T47D (cell line): Measurements from ENCODE around the gene SOS1.
"Not testable (repeated sequence)": the region's sequence is repeated elsewhere in the genome, so short reads cannot be mapped to it uniquely, and the experiment has no call there.

Source experiments
- DNase-seq, 2 experiments: peaks; one replicate each; pipeline versions ENCODE4 v3.0.0 to v3.0.0-alpha.2; 2011 to 2012; ENCODE audit warnings: low read depth in 1 of 2, low spot score in 1 of 2
- JUND ChIP-seq: IDR thresholded peaks from 2 replicates; pipeline ENCODE4 v1.6.1; 2012; ENCODE audit warnings: low read depth
- in situ Hi-C: cut with HindIII; loops from 2 replicates; pipeline ENCODE4 v1.10.0; 2016; ENCODE audit warnings: low sequenced_read_pairs, low pct_unique_long_range_greater_than_20kb

The SOS1 gene

DNA sequence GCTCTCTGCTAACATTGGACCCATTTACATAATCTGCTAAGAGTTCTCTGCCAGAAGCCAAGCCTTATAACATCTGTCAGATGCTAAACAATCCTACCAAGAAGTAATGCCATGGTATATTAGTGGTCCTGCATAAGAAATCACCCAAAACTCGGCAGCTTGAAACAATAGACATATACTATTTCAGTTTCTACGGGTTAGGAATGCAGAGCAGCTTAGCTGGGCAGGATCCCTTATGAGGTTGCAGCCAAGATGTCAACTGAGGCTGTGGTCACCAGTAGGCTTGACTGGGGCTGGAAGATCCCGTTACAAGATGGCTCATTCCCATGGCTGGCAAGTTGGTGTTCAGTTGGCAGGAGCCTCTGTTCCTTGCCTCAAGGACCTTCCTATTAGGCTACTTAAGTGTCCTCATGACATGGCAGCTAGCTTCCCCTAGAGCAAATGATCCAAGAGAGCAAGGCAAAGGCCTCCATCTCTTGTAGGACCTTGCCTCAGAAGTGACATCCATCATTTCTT, 25.1 kb upstream of the SOS1 start:
- no peak for DNase-seq
- in situ Hi-C loops: no loop called here

DNA sequence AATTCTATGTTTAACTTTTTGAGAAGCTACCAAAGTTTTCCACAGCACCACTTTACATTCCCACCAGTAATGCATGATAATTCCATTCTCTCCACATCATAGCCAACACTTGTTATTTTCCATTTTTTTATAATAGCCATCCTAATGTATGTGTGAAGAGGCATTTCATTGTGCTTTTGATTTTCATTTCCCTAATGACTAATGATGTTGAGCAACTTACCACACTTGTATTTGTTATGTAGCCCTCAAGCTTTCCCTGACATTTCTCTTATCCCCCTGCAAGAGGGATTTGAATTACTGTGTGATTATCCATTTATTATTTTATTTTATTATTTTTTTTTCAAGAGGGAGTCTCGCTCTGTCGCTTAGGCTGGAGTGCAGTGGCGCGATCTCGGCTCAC, 23.6 kb upstream of the SOS1 start:
- DNase-seq: no peak
- TF ChIP-seq JUND: no peak
- in situ Hi-C loops: no loop called here

More for the DNA sequence above, 25.1 kb upstream of the SOS1 start:
- no peak for TF ChIP-seq JUND

DNA sequence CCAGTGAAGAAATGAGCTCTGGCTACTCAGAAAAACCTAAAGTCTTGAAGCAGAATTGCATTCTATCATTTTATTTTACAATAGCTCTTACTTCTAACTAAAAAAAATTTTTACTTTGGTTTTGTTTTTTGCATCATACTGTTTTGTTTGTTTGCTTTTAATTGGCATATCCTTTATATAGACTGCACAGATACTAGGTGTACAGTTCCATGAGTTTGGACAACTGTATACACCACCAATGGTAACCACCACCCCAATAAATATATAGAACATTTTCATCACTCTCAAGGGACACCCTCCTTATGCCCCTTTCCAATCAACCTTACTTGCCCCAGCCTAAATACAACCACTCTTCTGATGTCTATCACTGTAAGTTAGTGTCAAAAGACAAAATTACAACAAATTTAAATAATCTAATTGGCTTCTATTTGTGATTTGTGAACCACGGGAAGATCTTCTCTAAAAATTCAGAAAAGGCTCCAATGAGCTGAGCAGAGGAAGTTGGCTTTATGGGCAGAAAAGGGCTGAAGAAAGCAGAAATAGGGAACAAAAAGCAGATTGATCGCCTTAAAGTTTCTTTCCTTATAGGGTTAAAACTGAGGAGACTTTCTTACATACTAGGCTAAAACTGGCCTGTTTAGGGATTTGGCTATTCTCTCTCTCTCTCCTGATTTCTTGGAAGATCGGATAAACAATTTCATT, 22.2 kb upstream of the SOS1 start:
- no peak for DNase-seq
- in situ Hi-C loops: no loop called here
- no peak for TF ChIP-seq JUND

DNA sequence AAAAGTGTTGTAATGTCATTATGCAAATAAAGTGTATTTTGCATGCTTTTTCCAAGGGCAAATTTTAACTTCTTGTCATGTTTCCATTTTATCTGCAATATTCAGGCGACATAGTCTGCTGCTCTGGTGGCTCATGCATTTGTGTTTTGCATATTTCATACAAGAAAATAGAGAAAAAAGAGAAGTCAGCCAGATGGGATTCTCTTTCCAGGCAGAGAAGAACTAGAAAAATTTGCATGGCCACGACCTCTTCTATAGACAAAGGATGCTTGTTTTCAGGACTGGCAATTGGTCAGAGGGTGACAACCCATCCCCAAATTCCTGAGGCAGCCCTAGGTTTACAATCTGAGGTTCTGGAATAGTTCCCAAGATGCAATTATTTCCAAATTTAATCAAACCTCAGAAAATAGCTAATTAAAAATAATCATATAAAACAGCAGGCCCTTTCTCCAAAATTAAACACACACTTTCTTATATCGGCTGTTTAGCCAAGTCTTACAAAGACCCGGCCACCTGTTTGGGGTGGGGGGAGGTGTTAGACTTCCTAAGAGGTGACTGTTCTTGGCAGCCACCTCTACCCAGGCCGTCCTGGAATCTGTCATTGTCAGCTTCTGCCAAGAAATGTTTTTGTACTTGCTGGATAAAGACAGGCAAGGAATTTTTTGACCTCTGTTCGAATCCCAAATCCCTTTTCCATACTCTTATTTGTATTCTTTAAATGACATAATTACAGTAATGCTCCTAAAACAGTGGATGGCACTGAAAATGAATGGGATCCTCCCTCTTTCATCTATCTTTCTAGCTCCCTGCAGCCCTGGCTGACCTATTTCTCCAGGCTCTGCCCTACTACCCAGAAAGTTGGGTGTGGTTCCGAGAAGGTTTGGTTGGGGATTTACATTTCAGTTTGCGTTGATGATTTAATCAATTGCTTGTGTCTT, 20.8 kb upstream of the SOS1 start:
- no peak for DNase-seq
- in situ Hi-C loops: no loop called here
- no peak for TF ChIP-seq JUND

DNA sequence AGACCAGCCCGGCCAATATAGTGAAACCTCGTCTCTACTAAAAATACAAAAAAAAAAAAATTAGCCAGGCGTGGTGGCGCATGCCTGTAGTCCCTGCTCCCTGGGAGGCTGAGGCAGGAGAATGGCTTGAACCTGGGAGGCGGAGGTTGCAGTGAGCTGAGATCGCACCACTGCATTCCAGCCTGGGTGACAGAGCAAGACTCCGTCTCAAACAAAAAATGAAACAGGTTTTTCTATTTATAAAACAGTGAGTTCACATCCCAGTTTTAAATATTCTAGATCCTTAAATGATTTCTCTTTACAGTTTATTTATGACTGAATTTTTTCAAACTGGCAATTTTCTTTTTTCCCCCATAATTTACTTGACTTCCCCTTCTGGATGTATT, 20.1 kb upstream of the SOS1 start:
- in situ Hi-C loops, DNase-seq: not testable (repeated sequence)

DNA sequence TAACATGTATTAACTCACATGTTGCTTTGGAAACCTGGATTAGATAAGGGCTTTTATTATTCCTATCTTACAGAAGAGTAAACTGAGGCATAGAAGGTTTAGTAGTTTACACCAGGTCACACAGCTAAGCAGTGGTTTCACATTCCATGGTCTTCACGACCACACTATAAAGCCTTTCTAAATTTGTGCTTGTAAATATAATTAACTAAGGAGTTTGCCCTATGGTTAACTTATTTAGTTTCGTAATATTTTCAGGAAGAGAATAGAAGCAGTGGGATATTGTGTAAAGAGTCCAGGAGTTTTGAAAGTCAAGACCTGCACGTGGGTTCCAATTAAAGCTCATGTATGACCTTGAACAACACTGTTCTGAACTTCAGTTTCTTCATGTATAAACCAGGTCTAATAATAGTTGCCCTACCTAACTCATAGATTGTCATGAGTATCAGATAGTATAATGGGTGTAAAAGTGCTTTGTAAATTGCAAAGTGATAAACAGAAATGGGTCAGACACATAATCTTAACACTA, 19.5 kb upstream of the SOS1 start:
- DNase-seq: no peak
- TF ChIP-seq JUND: no peak
- in situ Hi-C loops: no loop called here

DNA sequence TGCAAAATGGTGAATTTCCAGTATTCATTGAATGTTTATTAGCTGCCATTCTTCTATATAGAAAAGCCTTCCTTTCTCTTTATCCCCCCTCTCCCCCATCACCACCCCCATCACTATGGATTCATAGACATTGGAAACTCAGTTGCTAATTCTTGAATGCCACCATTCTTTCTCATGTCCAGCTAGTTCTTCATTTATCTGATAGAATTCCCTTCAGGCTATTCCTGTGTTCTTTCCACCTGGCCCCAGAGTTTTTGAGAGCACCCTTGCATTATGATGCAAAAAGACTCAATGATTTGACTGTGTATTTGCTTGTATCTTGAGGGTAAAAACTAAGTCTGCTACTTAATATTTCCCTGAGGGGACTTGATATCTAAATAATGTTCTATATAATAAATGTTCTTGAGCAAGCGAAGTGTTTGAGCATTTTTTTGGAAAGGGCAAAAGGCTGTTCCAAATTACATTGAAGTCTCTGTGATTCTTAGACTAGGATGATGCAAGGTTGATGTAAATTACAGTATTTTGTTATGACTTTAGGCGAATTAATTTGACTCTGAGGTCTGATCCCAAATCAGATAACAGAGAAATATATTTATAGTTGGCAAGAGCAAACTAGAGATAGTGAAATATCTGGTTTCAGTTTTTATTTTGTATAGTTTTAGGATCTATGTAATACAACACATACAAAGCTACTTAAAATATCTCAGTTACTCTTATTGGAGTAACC, 18.8 kb upstream of the SOS1 start:
- in situ Hi-C loops: no loop called here

DNA sequence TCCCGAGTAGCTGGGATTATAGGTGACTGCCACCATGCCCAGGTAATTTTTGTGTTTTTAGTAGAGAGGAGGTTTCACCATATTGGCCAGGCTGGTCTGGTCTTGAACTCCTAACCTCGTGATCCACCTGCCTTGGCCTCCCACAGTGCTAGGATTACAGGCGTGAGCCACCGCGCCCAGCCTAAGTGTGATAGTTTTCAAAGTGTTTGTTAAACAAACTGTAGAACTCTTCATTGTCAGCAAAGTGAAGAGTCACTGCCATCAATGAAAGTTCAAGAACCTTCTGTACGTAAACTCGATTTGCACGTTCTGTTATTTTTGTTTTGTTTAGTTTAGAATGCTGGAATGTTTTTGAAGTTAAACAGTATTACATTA, 18.0 kb upstream of the SOS1 start:
- DNase-seq: no peak
- in situ Hi-C loops: no loop called here
- no peak for TF ChIP-seq JUND

More for the DNA sequence above, 18.8 kb upstream of the SOS1 start:
- TF ChIP-seq JUND: no peak
- DNase-seq: no peak

DNA sequence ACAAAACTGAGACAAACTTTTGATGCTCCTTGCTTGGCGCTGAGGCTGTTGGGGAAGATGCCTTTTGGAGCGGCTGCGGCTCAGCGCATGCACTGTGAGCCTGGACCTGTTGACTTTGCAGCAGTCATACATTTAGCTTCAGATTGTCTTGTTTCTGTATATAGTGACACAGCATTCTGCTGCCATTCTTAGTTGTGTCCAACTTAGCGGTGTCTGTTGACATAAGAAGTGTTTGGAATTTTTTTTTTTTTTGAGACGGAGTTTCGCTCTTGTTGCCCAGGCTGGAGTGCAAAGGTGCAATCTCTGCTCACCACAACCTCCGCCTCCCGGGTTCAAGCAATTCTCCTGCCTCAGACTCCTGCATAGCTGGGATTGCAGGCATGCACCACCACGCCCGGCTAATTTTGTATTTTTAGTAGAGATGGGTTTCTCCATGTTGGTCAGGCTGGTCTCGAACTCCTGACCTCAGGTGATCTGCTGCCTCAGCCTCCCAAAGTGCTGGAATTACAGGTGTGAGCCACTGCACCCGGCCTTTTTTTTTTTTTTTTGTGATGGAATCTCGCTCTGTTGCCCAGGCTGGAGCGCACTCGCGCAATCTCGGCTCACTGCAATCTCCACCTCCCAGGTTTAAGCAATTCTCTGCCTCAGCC, 17.5 kb upstream of the SOS1 start:
- DNase-seq, in situ Hi-C loops: not testable (repeated sequence)

DNA sequence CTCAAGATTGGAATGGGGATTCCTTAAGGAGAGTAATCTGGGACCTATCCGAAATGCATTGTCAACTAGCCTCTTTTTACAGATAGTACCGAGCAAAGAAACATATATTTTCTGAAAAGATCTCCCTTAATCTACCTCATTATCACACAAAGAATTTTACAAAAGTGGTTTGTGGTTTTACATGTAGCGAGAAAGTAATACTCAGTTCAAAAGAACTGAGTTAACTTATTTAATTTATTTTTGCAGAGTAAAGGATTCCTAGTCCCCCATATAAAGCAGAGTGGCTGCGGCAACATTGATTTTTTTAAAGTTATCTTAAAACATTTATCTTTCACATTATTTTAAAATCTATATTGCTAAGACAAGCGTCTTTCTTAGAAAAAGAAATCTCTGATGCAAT, 15.9 kb upstream of the SOS1 start:
- no peak for TF ChIP-seq JUND
- in situ Hi-C loops: no loop called here
- DNase-seq: no peak

DNA sequence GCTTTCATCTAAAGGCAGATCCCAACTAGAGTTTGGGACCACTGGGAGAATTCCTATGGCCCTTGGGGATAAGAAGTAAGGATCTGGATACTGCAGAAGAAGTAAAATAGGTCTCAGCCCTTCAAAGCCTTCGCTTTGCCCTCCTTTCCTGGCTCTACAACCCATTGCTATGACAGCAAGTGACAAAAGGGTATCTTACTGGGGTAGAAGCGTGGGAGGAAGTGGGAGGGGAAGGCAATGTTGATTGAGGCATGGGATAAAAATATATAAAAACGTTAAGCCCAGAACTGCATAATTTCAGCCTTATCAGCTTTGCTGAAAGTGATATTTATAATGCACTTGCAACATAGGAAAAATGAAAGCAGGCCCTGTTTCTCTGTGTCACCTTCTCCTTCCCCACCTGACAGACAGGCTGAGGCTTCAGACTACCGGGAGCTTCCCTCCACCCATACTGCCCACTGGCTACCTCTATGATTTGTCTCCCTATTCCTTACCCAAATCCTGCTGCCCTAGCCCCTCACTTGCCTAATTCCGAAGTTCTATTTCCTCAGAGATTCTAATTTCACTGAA, 14.9 kb upstream of the SOS1 start:
- in situ Hi-C loops: no loop called here
- DNase-seq: no peak
- no peak for TF ChIP-seq JUND
